ENCODE measurements around the gene BAHCC1.

DNA sequence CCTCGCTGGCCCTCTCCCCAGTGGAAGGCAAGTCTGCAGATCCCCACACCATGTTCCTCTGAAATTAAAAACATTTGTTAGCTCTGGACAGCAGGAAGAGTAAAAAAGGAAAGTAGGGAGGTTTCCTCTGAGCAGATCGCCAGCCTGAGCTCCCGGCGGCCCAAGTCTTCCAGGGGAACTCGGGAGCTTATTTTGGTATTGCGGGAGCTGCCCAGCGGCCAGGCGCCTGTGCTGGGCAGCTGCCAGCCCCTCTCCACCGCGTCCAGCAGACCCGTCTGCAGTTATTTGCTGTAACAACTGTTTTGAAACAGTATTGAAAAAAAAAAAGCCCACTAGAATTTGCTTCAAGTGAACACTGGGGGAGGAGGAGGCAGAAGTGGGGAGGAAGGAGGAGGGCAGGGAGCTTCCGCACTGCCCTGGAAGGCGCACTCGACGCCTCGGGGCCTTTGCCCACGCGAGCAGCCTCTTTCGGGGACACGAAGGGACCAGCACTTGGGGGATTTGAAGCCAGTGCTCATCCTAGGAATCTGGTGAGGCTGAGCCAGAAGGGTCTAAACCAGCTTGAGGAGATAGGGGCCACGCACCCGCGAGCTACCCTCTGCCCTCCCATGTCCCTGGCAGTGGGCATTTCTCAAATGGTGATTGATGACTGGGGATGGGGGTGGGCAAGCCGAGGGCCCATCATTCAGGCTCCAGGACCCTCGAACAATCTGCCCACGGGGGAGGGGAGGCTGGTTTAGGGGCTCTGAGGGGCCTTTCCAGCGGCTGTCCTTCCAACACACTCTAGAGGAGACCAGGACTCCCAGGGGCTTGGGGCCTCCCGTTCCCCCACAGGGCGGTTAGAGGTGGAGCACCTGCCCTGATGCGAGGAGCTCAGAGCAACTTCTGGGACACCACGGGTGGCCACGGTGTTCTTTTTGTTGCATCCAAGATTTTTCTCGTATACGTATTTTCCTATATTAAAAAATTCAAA lies 3.0 kb upstream of the BAHCC1 start:
- TF ChIP-seq, protein P1, sequence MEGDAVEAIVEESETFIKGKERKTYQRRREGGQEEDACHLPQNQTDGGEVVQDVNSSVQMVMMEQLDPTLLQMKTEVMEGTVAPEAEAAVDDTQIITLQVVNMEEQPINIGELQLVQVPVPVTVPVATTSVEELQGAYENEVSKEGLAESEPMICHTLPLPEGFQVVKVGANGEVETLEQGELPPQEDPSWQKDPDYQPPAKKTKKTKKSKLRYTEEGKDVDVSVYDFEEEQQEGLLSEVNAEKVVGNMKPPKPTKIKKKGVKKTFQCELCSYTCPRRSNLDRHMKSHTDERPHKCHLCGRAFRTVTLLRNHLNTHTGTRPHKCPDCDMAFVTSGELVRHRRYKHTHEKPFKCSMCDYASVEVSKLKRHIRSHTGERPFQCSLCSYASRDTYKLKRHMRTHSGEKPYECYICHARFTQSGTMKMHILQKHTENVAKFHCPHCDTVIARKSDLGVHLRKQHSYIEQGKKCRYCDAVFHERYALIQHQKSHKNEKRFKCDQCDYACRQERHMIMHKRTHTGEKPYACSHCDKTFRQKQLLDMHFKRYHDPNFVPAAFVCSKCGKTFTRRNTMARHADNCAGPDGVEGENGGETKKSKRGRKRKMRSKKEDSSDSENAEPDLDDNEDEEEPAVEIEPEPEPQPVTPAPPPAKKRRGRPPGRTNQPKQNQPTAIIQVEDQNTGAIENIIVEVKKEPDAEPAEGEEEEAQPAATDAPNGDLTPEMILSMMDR (IDR thresholded peaks at IDR 0.05; ENCODE audit: low read depth, low read length, poor library complexity, severe bottlenecking), result no peak
- TF ChIP-seq EZH2phosphoT487 (IDR thresholded peaks at IDR 0.05; ENCODE audit: borderline replicate concordance, low read length), result no peak
